ENCODE results near the gene HRAS.
A peak's percentile ranks its signal among the peaks of the same experiment; 100 is the strongest.

The HRAS gene

DNA sequence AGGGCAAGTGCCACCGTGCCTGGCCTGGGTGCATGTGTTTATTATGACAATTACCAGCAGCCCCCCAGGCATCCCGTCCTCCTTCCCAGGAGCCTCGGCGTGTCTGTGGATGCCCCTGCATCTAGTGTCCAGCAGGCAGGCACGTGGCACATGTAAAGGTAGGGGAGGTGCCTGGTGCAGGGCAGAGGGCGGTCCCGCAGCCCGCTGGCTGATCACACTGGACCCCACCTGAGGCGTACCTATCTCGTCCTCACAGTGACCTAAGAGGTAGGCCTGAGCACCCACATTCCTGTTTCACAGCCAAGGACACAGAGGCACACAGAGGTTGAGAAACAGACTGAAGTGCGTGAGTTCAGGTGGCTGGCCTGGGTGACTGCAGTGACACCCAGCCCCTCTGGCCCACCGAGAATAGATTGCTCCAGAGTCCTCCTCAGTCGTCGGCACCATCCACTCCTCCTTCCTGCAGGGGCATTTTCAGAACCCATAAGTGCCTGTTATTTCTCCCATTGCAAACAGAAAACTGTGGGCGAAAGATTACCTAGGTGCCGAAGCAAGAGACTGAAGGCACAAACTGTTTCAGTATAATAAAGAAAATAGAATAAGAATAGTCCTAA is 37.9 kb upstream of the HRAS start:
- TF ChIP-seq, protein P1, sequence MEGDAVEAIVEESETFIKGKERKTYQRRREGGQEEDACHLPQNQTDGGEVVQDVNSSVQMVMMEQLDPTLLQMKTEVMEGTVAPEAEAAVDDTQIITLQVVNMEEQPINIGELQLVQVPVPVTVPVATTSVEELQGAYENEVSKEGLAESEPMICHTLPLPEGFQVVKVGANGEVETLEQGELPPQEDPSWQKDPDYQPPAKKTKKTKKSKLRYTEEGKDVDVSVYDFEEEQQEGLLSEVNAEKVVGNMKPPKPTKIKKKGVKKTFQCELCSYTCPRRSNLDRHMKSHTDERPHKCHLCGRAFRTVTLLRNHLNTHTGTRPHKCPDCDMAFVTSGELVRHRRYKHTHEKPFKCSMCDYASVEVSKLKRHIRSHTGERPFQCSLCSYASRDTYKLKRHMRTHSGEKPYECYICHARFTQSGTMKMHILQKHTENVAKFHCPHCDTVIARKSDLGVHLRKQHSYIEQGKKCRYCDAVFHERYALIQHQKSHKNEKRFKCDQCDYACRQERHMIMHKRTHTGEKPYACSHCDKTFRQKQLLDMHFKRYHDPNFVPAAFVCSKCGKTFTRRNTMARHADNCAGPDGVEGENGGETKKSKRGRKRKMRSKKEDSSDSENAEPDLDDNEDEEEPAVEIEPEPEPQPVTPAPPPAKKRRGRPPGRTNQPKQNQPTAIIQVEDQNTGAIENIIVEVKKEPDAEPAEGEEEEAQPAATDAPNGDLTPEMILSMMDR (IDR thresholded peaks at IDR 0.05; ENCODE audit: borderline replicate concordance, insufficient read depth, low read depth, low read length): no peak
- H3K4me3 ChIP-seq (ENCODE audit: low read depth, low read length): no peak overlapping the region

DNA sequence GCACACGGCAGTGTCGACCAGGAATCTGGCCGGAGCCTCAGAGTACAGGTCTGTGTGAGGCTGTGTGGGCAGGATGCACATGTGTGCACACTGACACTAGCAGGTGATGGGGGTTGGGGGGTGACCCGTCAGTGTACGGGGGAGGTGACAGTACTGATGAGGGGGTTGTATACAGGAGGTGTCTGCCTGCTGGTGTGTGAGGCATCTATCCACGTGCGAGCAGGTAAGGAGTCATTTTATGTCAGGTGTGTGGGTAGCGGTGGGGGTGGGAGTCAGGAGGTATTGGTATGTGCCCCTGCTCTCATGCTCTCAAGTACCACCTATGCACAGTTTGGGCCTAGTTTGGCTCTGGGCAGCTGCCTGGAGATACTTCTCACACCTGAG is 36.4 kb upstream of the HRAS start:
- H3K4me3 ChIP-seq (ENCODE audit: low read depth, low read length): no peak overlapping the region

DNA sequence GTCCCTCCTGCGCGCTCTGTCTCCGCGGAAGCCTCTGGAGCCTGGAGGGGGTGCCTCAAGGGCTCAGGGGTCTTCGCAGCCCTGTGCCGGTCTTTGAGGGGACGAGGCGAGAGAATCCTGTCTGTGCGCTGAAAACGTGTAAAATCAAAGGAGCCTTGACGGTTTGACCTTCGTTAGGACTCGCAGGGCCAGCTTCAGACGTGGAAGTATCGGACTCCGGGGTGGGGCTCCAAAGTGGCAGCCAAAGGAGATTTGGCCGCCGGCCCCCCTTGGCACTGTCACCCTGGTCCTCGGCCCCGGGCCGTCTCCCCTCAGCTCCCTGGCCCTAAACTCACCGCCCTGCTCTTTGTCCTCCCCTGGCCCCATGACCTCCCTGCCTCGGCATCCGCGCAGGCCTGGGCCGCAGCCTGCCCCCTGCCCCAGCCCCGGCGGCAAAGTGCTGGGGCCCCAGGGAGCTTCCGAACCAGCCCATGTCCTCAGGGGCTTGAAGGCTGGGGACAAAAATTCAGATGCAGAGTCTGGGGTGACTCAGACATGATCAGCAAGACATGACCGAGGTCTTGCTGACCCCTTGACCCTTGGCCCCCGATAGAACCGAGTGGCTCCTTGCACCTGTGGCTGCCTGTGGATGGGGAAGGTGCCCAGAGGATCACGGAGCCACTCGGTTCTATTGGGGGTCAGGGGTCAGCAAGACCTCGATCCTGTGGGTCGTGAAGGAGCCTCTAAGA is 33.9 kb upstream of the HRAS start:
- peak overlapping the region; percentile 69 for H3K4me3 ChIP-seq (ENCODE audit: low read depth, low read length)
- TF ChIP-seq, protein P1 (IDR thresholded peaks at IDR 0.05; ENCODE audit: borderline replicate concordance, insufficient read depth, low read depth, low read length): no peak

More for the DNA sequence above, 36.4 kb upstream of the HRAS start:
- TF ChIP-seq, protein P1 (IDR thresholded peaks at IDR 0.05; ENCODE audit: borderline replicate concordance, insufficient read depth, low read depth, low read length): no peak

DNA sequence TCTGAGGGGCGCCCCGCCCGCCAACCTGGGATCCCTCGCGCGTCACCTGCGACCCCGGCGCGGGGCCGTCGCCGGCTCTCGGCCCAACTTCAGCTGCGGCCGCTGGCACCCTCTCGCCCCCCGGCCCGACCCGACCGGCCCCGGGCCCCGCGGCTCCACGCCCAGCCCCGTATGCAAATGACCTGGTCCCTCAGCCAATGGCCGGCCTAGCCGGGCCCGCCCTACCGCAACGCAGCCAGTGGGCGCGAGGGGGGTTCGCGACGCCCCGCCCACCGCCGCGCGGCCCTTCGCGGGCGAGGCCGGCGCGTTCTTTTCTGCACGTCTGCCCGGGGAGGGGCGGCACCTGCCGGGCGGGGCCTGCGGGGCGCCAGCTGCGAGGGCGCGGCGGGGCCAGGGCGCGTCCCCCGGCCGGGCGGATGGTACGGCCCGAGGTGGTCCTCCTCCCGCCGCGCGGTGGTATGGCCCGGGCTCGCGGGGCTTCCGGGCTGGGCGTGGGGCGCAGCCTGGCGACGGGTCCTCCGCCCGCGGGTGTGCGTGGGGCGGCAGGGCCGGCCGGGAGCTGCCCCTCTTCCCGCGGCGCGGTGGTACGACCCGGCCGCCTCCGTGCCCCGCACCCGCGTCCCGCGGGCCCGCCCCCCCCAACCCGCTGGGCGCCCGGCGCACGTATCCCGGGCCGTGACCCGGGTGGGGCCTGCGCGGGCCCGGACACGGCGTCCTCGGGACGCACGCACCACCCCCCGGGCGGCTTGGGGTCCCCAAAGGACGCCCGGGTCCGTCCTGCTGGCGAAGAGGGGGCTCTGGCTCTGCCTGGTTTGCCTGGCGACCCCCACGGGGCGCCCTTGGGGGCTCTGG is 33.2 kb upstream of the HRAS start:
- TF ChIP-seq, protein P1 (IDR thresholded peaks at IDR 0.05; ENCODE audit: borderline replicate concordance, insufficient read depth, low read depth, low read length): no peak

DNA sequence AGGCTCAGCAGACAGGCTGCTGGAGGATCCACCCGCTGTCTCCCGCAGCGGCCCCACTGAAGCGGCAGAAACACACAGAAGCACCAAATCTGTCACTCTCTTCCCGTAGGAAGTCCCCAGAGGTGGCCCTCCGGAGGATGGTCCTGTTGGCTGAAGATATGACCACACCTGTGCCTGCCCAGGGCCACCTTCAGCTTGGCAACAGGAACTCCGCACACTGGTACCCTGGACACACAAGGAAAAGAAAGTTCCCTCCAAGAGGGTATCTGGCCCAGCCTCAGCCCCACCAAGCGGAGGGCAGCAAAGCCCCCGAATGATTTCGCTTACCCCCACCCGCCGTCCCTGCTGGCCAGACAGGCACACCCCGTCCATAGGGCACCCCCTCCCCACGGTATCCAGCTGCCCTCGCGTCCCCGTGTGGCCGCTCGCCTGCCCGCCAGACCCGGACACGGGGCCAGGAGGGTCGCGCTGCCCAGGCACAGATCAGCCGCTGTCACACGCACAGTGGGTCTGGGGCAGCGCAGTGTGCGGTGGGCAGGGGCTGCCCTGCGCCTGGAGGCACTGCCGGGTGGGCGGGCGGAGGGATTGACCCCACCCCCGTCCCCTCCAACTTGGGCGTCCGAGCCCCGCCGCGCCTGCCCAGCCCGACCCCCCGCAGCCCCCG is 32.4 kb upstream of the HRAS start:
- TF ChIP-seq, protein P1 (IDR thresholded peaks at IDR 0.05; ENCODE audit: borderline replicate concordance, insufficient read depth, low read depth, low read length): no peak
- peak overlapping the region; percentile 69 for H3K4me3 ChIP-seq (ENCODE audit: low read depth, low read length)

More for the DNA sequence above, 33.2 kb upstream of the HRAS start:
- peak overlapping the region; percentile 69 for H3K4me3 ChIP-seq (ENCODE audit: low read depth, low read length)

DNA sequence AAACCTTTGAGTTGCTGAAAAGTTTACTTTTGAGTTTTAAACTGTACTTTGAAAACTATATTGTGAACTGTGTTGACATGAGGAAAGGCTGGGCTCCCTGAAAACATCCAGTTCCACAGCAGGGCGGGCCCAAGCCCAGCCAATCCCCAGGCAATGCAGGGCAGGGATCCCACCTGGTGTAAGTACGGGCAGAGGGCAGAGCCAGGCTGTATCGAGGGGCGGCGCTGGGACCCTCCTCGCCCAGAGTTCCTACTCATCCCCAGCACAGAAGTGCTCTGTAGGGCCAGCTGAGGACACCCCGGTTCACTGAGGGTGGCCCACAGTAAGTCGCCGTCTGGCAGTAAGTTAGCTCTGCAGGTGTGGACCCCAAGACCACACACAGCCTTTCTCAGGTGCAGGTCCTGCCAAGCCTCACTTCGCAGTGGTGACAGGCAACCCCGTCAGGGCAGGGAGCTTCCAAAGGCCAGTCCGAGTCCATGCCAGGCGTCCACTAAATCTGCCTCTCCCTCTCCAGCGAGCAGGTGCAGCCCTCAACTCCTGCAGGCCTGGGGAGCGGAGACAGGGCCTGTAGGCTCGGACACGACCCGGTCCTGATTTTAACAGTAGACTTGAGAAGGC is 31.7 kb upstream of the HRAS start:
- peak overlapping the region; percentile 69 for H3K4me3 ChIP-seq (ENCODE audit: low read depth, low read length)
- TF ChIP-seq, protein P1 (IDR thresholded peaks at IDR 0.05; ENCODE audit: borderline replicate concordance, insufficient read depth, low read depth, low read length): no peak
